Upper lobe of left lung (tissue), 4 donors: Measurements from ENCODE around the gene KRT34.

Source experiments
- POLR2A ChIP-seq, 4 donors: fragments of 450-650 bp; IDR thresholded peaks; one replicate each; pipeline ENCODE4 v1.5.1; 2016 to 2017; ENCODE audit warnings: antibody characterized with exemption in 4 of 4, mild to moderate bottlenecking in 2 of 4
- TF ChIP-seq, protein P1 (sequence below), 6 experiments: fragments of 450-650 bp in 4 of 6; fragments of 200-600 bp in 2 of 6; sonication (generic) in 2 of 6; IDR thresholded peaks; one replicate each; pipeline ENCODE4 v1.5.1; 2016 to 2019; ENCODE audit warnings: antibody characterized with exemption in 6 of 6

DNA sequence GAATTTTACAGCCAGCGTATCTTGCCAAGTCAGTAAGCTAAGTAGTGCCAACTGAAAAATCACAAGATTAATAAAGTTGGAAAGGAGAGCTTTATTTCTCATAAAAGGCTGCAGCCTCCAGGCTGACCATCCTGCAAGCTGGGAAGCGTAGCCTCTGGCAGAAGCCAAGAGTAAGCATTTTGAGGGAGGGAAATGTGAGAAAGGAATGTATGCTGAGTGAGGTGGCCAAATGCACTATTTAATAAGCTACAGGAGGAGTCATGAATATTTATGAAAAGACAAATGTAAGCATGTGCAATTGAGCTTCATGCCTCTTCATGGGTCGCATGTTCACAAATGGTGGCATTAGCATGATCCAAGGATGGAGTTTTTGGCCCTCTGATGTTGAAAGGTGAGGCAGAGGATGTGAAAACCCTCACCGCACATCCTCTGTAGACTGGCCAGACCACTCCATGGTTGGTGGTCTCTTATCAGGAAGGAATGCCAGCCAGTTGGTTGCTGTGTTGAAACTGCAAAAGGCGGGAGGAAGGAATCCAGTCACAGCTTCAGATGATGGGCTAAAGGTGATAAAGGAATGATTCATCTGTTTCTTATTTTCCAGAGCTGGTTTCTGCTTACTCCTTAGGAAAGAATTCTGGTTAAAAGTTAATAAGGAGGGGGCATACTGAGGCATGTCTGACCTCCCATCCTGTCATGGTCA is 21.7 kb downstream of the KRT34 start:
- TF ChIP-seq, protein P1, sequence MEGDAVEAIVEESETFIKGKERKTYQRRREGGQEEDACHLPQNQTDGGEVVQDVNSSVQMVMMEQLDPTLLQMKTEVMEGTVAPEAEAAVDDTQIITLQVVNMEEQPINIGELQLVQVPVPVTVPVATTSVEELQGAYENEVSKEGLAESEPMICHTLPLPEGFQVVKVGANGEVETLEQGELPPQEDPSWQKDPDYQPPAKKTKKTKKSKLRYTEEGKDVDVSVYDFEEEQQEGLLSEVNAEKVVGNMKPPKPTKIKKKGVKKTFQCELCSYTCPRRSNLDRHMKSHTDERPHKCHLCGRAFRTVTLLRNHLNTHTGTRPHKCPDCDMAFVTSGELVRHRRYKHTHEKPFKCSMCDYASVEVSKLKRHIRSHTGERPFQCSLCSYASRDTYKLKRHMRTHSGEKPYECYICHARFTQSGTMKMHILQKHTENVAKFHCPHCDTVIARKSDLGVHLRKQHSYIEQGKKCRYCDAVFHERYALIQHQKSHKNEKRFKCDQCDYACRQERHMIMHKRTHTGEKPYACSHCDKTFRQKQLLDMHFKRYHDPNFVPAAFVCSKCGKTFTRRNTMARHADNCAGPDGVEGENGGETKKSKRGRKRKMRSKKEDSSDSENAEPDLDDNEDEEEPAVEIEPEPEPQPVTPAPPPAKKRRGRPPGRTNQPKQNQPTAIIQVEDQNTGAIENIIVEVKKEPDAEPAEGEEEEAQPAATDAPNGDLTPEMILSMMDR (IDR thresholded peaks at IDR 0.05) = no peak
- TF ChIP-seq POLR2A (IDR thresholded peaks at IDR 0.05) = no peak
